ENCODE data around the gene MYO7B.

DNA sequence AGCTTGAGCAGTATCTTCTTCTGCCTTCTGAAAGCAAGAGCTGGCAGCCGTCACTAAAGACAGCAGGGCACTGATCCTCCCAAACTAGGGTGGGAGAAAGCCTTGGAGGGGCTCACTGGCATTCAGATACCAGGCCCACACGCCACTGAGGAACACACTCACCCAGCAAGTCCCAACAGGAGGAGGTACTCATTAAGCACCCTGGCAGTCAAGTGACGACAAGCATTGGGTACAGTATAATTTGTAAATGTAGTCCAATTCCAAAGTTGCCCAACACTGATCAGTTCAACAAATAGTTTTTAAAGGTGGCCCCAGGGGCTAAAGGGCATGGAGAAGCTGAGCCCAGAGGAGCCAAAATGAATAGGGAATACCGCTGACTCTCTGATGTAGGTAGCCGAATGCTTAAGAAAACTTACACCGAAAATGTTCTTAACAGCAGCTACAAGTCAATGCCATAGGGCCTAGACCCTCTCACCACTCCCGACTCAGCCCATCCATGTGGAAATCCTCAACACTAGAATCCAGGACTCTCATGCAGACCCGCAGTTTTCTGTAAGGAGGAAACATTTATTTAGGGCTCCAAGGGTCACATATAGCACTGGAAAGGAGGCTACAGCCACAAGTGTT is 129.9 kb downstream of the MYO7B start:
- no peak for TF ChIP-seq POLR2AphosphoS5 (IDR thresholded peaks at IDR 0.05)
- TF ChIP-seq, protein P1, sequence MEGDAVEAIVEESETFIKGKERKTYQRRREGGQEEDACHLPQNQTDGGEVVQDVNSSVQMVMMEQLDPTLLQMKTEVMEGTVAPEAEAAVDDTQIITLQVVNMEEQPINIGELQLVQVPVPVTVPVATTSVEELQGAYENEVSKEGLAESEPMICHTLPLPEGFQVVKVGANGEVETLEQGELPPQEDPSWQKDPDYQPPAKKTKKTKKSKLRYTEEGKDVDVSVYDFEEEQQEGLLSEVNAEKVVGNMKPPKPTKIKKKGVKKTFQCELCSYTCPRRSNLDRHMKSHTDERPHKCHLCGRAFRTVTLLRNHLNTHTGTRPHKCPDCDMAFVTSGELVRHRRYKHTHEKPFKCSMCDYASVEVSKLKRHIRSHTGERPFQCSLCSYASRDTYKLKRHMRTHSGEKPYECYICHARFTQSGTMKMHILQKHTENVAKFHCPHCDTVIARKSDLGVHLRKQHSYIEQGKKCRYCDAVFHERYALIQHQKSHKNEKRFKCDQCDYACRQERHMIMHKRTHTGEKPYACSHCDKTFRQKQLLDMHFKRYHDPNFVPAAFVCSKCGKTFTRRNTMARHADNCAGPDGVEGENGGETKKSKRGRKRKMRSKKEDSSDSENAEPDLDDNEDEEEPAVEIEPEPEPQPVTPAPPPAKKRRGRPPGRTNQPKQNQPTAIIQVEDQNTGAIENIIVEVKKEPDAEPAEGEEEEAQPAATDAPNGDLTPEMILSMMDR (IDR thresholded peaks at IDR 0.05) = no peak

All from breast epithelium (tissue), 3 donors.